Measurements from ENCODE around the gene CCDC120. TPM values are rescaled to one million over a fixed set of nuclear protein-coding genes. Genes with fewer than 3 reads are reported as not detected.

The CCDC120 gene
- total and polyA plus RNA-seq, 9 of the 15 experiments (the other 6 are each of a cell fraction or from before 2014, with no cell fraction given) = 0.13 to 3.6 (median 0.54) TPM

GRCh38 chrX:49089553-49089952 lies 30.8 kb downstream of the CCDC120 start (continued):
- TF ChIP-seq BCOR (IDR thresholded peaks at IDR 0.05) = 0 out of 2 replicates have a peak, but pooled peaks have one; percentile 11
- TF ChIP-seq RBM15 (IDR thresholded peaks at IDR 0.05; ENCODE audit: insufficient read depth, low read length) = no peak
- TF ChIP-seq MAFK (IDR thresholded peaks at IDR 0.05; ENCODE audit: low read length) = peak; percentile 28; the same call in 1 of the 2 replicates
- TF ChIP-seq C11orf30 (IDR thresholded peaks at IDR 0.05; ENCODE audit: low read depth) = peak; percentile 68; the same call in 1 of the 2 replicates
- peak; percentile 95 for TF ChIP-seq ZNF384 (IDR thresholded peaks at IDR 0.05; ENCODE audit: low read depth, low read length)
- TF ChIP-seq EP400 (IDR thresholded peaks at IDR 0.05) = 0 out of 2 replicates have a peak, but pooled peaks have one; percentile 13
- no peak for TF ChIP-seq ELF4 (CRISPR knock-in tag; IDR thresholded peaks at IDR 0.05)

- DNase-seq (ENCODE audit: extremely low read depth in 1 of 4, low spot score in 3 of 4) (no peak), ATAC-seq (no peak), FAIRE-seq (no peak)
- no peak overlapping the region for H2AFZ ChIP-seq (ENCODE audit: low read depth, low read length)
- H3K27me3 ChIP-seq (ENCODE audit: control insufficient read depth in 2 of 2, insufficient read depth in 2 of 2, low read length in 2 of 2) = no peaks in the 10 kb centered on the region
- H3K4me1 ChIP-seq (replicated peaks in 1 of 2; ENCODE audit: control insufficient read depth in 2 of 2, insufficient read depth in 2 of 2, low read length in 2 of 2) = peaks cover 5 to 6% of the 10 kb centered on the region in 2 experiments; a peak in 4 of 5 replicates
- no peak overlapping the region for H3K27ac ChIP-seq (ENCODE audit: extremely low read depth, low read depth, low read length)
- no peak overlapping the region for H3K9ac ChIP-seq (ENCODE audit: insufficient read depth in 1 of 2, low read depth in 2 of 2, low read length in 2 of 2)
- no peak overlapping the region for H3K4me3 ChIP-seq
- intact Hi-C loops (cut with micrococcal nuclease) = no loop called here
- in situ Hi-C loops (cut with MboI) = no loop called here
- H3K9me1 ChIP-seq (ENCODE audit: control insufficient read depth, insufficient read depth, low read length) = no peaks in the 10 kb centered on the region
- ChIA-PET POLR2A (interaction anchor here (0.7 kb wide), 1 partner anchor 461 kb away, joined by 3 read pairs; no protein-coding TSS in a partner anchor), CTCF (ENCODE audit: low intra/inter-chr PET ratio) (no interaction called here)
- 97% methylated on average over 3 of the region's 4 CpGs for WGBS (ENCODE audit: insufficient coverage, low coverage, missing lambda C conversion rate)
- no peaks in the 10 kb centered on the region for H4K20me1 ChIP-seq (replicated peaks; ENCODE audit: control insufficient read depth, insufficient read depth, low read length)
- H3K79me2 ChIP-seq (ENCODE audit: control insufficient read depth, insufficient read depth, low read length) = peaks cover 27% of the 10 kb centered on the region
- no peaks in the 10 kb centered on the region for H3K9me3 ChIP-seq (replicated peaks; ENCODE audit: control insufficient read depth, insufficient read depth, low read depth, low read length)
- no TSS peak for BruUV-seq (replicated peaks)
- H3K36me3 ChIP-seq (ENCODE audit: control insufficient read depth, insufficient read depth, low read length) = no peaks in the 10 kb centered on the region
- TF ChIP-seq KDM4B (IDR thresholded peaks at IDR 0.05; ENCODE audit: borderline replicate concordance in 2 of 2, low read depth in 1 of 2) (no peak), BCOR (IDR thresholded peaks at IDR 0.05) (peak; percentile 20; the same call in 1 of the 2 replicates), GABPB2 (CRISPR knock-in tag; conservative IDR thresholded peaks at IDR 0.05) (no peak), RBM34 (IDR thresholded peaks at IDR 0.05; ENCODE audit: borderline replicate concordance, insufficient read depth, low read length) (no peak), ATF4 (CRISPR knock-in tag; IDR thresholded peaks at IDR 0.05) (no peak), KLF10 (CRISPR knock-in tag; IDR thresholded peaks at IDR 0.05) (no peak), ZNF121 (CRISPR knock-in tag; conservative IDR thresholded peaks at IDR 0.05) (peak; percentile 62; the same call in 1 of the 2 replicates)
- H3K4me2 ChIP-seq (ENCODE audit: insufficient read depth, low read length) = no peak overlapping the region
Observed at GRCh38 chrX:49096419-49096818, 37.6 kb downstream of the CCDC120 start.
